Right lobe of liver (tissue), 4 donors: ENCODE results near the gene CBX8.

ENCODE experiments used
- POLR2A ChIP-seq: fragments of 450-650 bp; IDR thresholded peaks from one replicate; pipeline ENCODE4 v1.6.1; 2017; ENCODE audit warnings: antibody characterized with exemption, mild to moderate bottlenecking
- TF ChIP-seq, protein P1 (sequence below), 4 donors: fragments of 200-600 bp in 3 of 4; fragments of 450-650 bp in 1 of 4; IDR thresholded peaks; one replicate each; pipeline versions ENCODE4 v1.5.1 to v1.8.0; 2016 to 2022; ENCODE audit warnings: antibody characterized with exemption in 4 of 4, mild to moderate bottlenecking in 2 of 4
- donor health status: DM: no; HTN: no; CAD: no.
- donor health status: DM: no; HTN: no; CAD: no.
- donor health status: DM: no; HTN: yes; CAD: no.

DNA sequence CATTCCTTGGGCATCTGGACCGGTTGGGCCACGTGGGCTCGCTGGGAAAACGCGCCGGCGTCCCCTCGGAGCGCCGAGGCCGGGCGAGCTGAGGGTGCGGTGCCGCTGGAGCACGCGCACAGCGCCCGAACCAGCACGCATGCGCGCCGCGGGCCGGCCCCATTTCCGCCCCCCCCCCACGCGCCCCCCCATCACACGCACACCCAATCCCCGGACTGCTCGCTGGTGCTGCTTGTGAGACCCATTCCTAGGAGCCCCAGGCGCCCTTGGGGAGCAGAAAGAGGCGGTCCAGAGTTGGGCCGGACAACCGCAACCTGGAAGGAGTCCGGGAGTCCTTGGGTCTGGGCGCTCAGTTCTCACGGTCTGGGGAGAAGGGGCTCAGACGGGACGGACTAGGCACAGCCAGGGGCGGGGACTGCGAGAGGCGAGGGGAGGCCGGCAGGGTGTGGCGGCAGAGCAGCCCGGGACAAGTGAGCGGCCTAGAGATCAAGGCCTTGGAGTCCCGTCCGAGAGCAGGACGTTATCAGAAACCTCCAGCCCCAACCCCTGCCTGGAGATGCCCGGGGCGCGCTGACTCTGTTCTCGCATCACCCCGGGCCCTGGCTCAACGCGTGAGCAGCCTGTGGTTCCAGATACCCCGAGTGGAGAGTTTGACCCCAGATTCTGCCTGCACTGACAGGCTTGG lies 6.0 kb upstream of the CBX8 start:
- TF ChIP-seq, protein P1, sequence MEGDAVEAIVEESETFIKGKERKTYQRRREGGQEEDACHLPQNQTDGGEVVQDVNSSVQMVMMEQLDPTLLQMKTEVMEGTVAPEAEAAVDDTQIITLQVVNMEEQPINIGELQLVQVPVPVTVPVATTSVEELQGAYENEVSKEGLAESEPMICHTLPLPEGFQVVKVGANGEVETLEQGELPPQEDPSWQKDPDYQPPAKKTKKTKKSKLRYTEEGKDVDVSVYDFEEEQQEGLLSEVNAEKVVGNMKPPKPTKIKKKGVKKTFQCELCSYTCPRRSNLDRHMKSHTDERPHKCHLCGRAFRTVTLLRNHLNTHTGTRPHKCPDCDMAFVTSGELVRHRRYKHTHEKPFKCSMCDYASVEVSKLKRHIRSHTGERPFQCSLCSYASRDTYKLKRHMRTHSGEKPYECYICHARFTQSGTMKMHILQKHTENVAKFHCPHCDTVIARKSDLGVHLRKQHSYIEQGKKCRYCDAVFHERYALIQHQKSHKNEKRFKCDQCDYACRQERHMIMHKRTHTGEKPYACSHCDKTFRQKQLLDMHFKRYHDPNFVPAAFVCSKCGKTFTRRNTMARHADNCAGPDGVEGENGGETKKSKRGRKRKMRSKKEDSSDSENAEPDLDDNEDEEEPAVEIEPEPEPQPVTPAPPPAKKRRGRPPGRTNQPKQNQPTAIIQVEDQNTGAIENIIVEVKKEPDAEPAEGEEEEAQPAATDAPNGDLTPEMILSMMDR (IDR thresholded peaks at IDR 0.05): no peak
- TF ChIP-seq POLR2A: no peak
